Activated CD8-positive, alpha-beta memory T cell treated with anti-CD3 and anti-CD28 coated beads, Interleukin-2, amount 50 U/mL, for 48 hours (primary cell): ENCODE data around the gene TTLL9.
"Not testable (repeated sequence)": the region's sequence is repeated elsewhere in the genome, so short reads cannot be mapped to it uniquely, and the experiment has no call there.

ENCODE experiments used
- DNase-seq: peaks from one replicate; pipeline ENCODE4 v3.0.0-alpha.2; 2020

The TTLL9 gene

DNA sequence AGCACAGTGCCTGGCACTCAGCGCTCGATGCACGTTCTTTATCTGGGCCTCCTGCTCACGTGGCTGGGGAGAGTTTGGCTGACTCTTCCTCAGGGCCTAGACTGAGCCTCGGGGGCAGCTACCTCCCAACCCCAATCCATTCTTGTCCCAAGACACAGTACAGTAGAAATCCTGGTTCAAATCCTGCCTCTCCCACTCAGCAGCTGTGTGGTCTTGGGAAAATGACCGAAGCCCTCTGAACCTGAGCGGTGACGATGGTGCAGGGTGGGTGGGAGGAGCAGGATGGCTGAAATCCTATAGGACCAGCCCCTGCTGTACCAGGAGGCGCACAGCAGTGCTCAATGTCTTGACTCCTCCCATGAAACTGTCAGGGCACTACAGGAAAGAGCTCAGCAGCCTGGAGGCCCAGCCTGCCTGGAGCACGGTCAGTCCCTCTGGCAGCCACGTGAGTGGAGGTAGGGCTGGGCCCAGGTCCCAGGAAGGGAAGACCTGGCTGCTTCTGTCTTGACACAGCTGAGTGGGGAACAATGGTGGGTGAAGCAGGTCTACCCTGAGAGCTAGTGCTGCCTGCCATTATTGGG lies 49.9 kb downstream of the TTLL9 start:
- no peak for DNase-seq

DNA sequence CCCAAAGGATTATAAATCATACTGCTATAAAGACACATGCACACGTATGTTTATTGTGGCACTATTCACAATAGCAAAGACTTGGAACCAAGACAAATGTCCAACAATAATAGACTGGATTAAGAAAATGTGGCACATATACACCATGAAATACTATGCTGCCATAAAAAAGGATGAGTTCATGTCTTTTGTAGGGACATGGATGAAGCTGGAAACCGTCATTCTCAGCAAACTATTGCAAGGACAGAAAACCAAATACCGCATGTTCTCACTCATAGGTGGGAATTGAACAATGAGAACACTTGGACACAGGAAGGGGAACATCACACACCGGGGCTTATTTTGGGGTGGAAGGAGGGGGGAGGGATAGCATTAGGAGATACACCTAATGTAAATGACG lies 51.0 kb downstream of the TTLL9 start:
- DNase-seq: not testable (repeated sequence)

- DNase-seq: no peak
These were observed 51.7 kb downstream of the TTLL9 start for GRCh38 chr20:31922181-31922580.

GRCh38 chr20:31922588-31922987 lies 52.2 kb downstream of the TTLL9 start:
- DNase-seq: no peak

GRCh38 chr20:31923388-31924331 lies 53.2 kb downstream of the TTLL9 start:
- no peak for DNase-seq

GRCh38 chr20:31924561-31924960 lies 54.1 kb downstream of the TTLL9 start:
- DNase-seq: no peak

- no peak for DNase-seq
These were observed 55.2 kb downstream of the TTLL9 start for GRCh38 chr20:31925631-31926030.

DNA sequence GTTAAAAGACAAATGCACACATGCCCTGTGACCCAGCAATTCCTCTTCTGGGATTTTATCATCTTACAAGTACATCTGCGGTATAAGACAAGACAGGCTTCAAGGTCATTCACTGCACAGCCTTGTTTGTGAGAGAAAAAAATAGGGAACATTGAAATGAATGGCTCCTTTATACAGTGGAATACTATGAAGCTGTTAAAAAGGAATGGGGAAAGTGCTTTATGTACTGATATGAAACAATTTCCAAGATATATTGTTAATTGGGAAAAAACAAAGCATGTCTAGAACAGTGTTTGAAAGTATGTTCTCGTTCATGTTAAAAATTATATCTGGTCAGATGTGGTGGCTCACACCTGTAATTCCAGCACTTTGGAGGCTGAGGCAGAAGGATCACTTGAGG lies 56.1 kb downstream of the TTLL9 start:
- no peak for DNase-seq

GRCh38 chr20:31927627-31928159 lies 57.3 kb downstream of the TTLL9 start:
- no peak for DNase-seq

- DNase-seq: not testable (repeated sequence)
These were observed 59.2 kb downstream of the TTLL9 start for GRCh38 chr20:31929631-31930030.

- DNase-seq: no peak
These were observed 60.3 kb downstream of the TTLL9 start for GRCh38 chr20:31930779-31931178.

DNA sequence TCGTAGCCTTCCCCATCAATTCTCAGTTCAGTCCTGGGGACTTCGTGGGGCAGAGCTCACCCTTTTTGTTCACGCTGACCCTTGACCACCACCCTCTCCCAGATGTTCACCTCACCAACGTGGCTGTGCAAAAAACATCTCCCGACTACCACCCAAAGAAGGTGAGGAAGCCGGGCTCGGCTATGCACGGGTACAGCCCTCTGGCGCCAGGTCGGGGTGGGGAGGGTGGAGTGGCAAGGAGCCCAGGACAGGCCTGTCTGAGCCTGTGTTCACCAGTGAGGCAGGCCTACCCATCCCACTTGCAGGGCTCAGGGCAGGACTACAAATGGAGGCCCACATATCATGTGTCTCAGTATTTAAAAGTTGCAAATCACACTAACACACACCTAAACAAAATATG lies 63.3 kb downstream of the TTLL9 start:
- DNase-seq: no peak

- no peak for DNase-seq
These were observed 64.1 kb downstream of the TTLL9 start for GRCh38 chr20:31934491-31934890.

- DNase-seq: no peak
These were observed 64.7 kb downstream of the TTLL9 start for GRCh38 chr20:31934968-31935764.

- DNase-seq: no peak
These were observed 66.0 kb downstream of the TTLL9 start for GRCh38 chr20:31936420-31936819.

GRCh38 chr20:31937820-31938219 lies 67.4 kb downstream of the TTLL9 start:
- DNase-seq: no peak

GRCh38 chr20:31939661-31940060 lies 69.2 kb downstream of the TTLL9 start:
- DNase-seq: no peak

GRCh38 chr20:31943052-31943471 lies 72.6 kb downstream of the TTLL9 start:
- DNase-seq: no peak

DNA sequence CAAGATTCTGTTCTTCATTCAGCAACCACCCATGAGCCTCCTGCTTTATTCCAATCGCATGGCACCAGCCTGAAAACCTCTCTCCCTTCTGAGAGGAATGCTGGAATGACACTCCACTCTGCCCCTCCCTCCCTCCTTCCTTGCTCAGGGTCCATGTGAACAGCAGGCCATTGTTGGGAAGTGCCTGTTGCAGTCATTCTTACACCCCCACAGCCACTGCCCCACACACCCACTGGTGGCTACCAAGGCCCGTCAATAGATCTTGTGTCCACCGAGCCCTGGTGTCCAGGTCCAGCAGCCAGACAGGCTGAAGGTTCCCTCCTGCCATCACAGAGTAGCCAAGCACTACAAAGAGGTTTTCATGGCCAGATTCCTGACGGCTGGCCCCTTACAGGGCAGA lies 74.9 kb downstream of the TTLL9 start:
- no peak for DNase-seq

DNA sequence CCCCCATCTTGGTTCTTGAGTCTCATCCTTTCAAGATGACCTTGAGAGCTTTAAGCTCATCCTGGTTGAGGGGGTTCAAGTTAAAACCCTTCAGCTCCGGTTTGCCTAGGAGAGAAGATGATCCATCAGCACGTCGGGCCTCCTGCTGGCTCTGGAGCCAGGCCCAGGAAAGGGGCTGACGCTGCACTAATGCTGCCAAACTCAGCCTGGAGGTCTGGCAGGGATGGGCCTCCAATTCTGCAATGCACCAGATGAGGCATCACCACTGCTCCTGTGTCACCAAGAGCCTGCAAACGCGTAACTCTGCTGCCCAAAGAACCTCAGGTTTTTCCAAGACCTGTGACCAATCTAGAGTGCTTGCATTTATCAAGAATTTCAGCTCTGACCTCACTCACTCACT lies 75.4 kb downstream of the TTLL9 start:
- DNase-seq: no peak

GRCh38 chr20:31948008-31948407 lies 77.6 kb downstream of the TTLL9 start:
- DNase-seq: no peak

DNA sequence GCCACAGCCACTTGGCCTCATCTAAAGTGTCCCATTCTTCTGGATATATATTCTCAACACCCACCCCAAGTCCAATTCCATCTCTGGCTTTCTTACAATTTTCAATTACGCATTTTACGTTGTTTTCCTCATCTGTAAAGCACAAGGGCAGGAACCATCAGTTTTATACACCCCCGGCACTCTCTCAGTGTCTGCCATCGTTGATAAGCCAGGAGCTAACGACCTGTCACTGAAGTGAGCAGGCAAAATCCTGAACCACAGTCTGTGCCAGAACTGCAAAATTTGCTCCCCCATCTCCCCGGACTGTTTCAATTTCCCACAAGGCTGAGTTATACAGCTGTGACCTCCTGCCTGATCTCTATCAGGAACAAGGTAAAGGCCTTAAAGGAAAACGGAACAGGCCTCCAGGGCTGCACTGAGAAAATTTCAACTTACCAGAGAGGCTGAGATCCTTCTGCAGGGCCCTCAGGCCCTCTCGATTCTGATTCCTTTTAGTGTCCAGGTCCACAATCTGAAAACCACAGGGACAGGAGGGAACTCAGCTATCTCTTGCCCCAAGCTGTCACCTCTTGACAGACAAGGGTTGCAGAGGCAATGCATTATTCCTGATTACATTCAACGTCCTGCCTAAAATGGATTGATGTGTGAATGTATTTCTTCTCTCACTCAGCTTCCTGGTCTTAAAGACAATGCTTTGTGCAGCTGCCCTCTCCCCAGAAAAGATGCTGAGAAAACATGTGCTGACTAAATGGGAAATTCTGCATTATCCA lies 79.6 kb downstream of the TTLL9 start:
- DNase-seq: no peak

GRCh38 chr20:31951203-31951529 lies 80.7 kb downstream of the TTLL9 start:
- no peak for DNase-seq
